Measurements from ENCODE around the gene YRDC.

- no peak for TF ChIP-seq POLR2A (IDR thresholded peaks at IDR 0.05)
- TF ChIP-seq, protein P1, sequence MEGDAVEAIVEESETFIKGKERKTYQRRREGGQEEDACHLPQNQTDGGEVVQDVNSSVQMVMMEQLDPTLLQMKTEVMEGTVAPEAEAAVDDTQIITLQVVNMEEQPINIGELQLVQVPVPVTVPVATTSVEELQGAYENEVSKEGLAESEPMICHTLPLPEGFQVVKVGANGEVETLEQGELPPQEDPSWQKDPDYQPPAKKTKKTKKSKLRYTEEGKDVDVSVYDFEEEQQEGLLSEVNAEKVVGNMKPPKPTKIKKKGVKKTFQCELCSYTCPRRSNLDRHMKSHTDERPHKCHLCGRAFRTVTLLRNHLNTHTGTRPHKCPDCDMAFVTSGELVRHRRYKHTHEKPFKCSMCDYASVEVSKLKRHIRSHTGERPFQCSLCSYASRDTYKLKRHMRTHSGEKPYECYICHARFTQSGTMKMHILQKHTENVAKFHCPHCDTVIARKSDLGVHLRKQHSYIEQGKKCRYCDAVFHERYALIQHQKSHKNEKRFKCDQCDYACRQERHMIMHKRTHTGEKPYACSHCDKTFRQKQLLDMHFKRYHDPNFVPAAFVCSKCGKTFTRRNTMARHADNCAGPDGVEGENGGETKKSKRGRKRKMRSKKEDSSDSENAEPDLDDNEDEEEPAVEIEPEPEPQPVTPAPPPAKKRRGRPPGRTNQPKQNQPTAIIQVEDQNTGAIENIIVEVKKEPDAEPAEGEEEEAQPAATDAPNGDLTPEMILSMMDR (IDR thresholded peaks at IDR 0.05): no peak
- no peak for TF ChIP-seq POLR2AphosphoS5 (IDR thresholded peaks at IDR 0.05; ENCODE audit: insufficient read depth in 1 of 2, low read depth in 1 of 2)
Observed at GRCh38 chr1:37839676-37840075, 31.7 kb upstream of the YRDC start.
